PC-9 (cell line): ENCODE measurements around the gene RHBDD1. TPM values are rescaled to one million over a fixed set of nuclear protein-coding genes. Genes with fewer than 3 reads are reported as not detected.
A peak's percentile ranks its signal among the peaks of the same experiment; 100 is the strongest.

Experiments used
- BruUV-seq: library from RNA; stranded (reverse); fragments of 400-500 nt; replicated peaks from 2 replicates; lab custom pipeline; 2021; lab: Mats Ljungman, UMichigan
- CTCF ChIA-PET: fragments of 300-600 bp; sonication (Branson Sonifier 250); formaldehyde crosslinking; loops from one replicate; lab custom pipeline; 2022; ENCODE audit warnings: antibody characterized with exemption; lab: Charles Lee
- POLR2A ChIA-PET: fragments of 300-600 bp; sonication (Branson Sonifier 250); formaldehyde crosslinking; loops from one replicate; lab custom pipeline; 2022; ENCODE audit warnings: antibody characterized with exemption; ENCODE audit not compliant: unreplicated experiment; lab: Charles Lee
- DNase-seq, 2 experiments: peaks; one replicate each; pipeline versions ENCODE4 v3.0.0 to v3.0.0-alpha.2; 2015 to 2022; ENCODE audit warnings: mixed read lengths in 1 of 2
- H2AFZ ChIP-seq: fragments of 200-600 bp; sonication (generic); 2 replicates; pipeline ENCODE4 v1.8.1; 2017; ENCODE audit warnings: antibody characterized with exemption
- H3F3A ChIP-seq: fragments of 200-600 bp; sonication (generic); 2 replicates; pipeline ENCODE4 v1.8.1; 2017; ENCODE audit warnings: antibody characterized with exemption, mild to moderate bottlenecking, low read depth; ENCODE audit not compliant: insufficient read depth
- H3K27ac ChIP-seq: fragments of 200-600 bp; sonication (generic); 2 replicates; pipeline ENCODE4 v1.6.1; 2016; ENCODE audit warnings: mixed run types
- H3K27me3 ChIP-seq: fragments of 200-600 bp; sonication (generic); 2 replicates; pipeline ENCODE4 v1.6.1; 2016; ENCODE audit warnings: low read depth, mixed run types; ENCODE audit not compliant: insufficient read depth
- H3K36me3 ChIP-seq: fragments of 200-600 bp; sonication (generic); 2 replicates; pipeline ENCODE4 v1.6.1; 2016; ENCODE audit warnings: low read depth, mixed run types
- H3K4me1 ChIP-seq: fragments of 200-600 bp; sonication (generic); replicated peaks from 2 replicates; pipeline ENCODE4 v1.6.1; 2016; ENCODE audit warnings: mixed run types; ENCODE audit not compliant: insufficient read depth
- H3K4me2 ChIP-seq: fragments of 200-600 bp; sonication (generic); 2 replicates; pipeline ENCODE4 v1.6.1; 2017; ENCODE audit warnings: mixed run types
- H3K4me3 ChIP-seq: fragments of 200-600 bp; sonication (generic); 2 replicates; pipeline ENCODE4 v1.6.1; 2016; ENCODE audit warnings: mixed run types
- H3K79me2 ChIP-seq: fragments of 200-600 bp; sonication (generic); 2 replicates; pipeline ENCODE4 v1.6.1; 2017; ENCODE audit warnings: low read depth, mixed run types
- H3K9me2 ChIP-seq: fragments of 200-600 bp; sonication (generic); 2 replicates; pipeline ENCODE4 v1.8.1; 2017; ENCODE audit warnings: mild to moderate bottlenecking; ENCODE audit not compliant: insufficient read depth
- H3K9me3 ChIP-seq: fragments of 200-600 bp; sonication (generic); 2 replicates; pipeline ENCODE4 v1.8.1; 2016; ENCODE audit warnings: low read depth; ENCODE audit not compliant: insufficient read depth
- H4K20me1 ChIP-seq: fragments of 200-600 bp; sonication (generic); 2 replicates; pipeline ENCODE4 v1.8.1; 2017; ENCODE audit not compliant: insufficient read depth
- CTCF ChIP-seq: fragments of 200-600 bp; sonication (generic); conservative IDR thresholded peaks from 2 replicates; pipeline ENCODE4 v1.6.1; 2017; ENCODE audit warnings: mixed run types, antibody characterized with exemption, mild to moderate bottlenecking, moderate library complexity
- EZH2 ChIP-seq: fragments of 200-600 bp; sonication (generic); IDR thresholded peaks from 2 replicates; pipeline ENCODE4 v1.8.0; 2017; ENCODE audit warnings: antibody characterized with exemption, low read depth
- intact Hi-C: fragments of 100-400 bp; cut with micrococcal nuclease; formaldehyde crosslinking; loops from one replicate; pipeline ENCODE4 v1.10.0; 2022; ENCODE audit not compliant: unreplicated experiment
- total RNA-seq: library from RNA; stranded (reverse); gene quantifications from 2 replicates; pipeline ENCODE4 v1.2.3, GENCODE V29; 2021

RHBDD1 gene
- total RNA-seq, 1 experiment from 2014 or later: 22.3 TPM

- Histone ChIP-seq H3K4me3 (no peak overlapping the region), H3K27me3 (no peaks in the 10 kb centered on the region), H4K20me1 (no peaks in the 10 kb centered on the region), H3K4me2 (no peak overlapping the region), H2AFZ (no peak overlapping the region), H3K36me3 (no peaks in the 10 kb centered on the region), H3K9me2 (no peaks in the 10 kb centered on the region), H3F3A (no peaks in the 10 kb centered on the region), H3K9me3 (no peaks in the 10 kb centered on the region), H3K27ac (no peak overlapping the region), H3K79me2 (no peaks in the 10 kb centered on the region), H3K4me1 (no peaks in the 10 kb centered on the region)
- no peak for DNase-seq
- CTCF ChIA-PET: no interaction called here
- TF ChIP-seq CTCF: no peak
- TF ChIP-seq EZH2: no peak
- POLR2A ChIA-PET: no interaction called here
- intact Hi-C loops: no loop called here
- BruUV-seq: no TSS peak
Observed at GRCh38 chr2:227031379-227031778, 195.5 kb downstream of the RHBDD1 start.

- H3K4me2 ChIP-seq: no peak overlapping the region
- H3K27me3 ChIP-seq: no peaks in the 10 kb centered on the region
- H3F3A ChIP-seq: no peaks in the 10 kb centered on the region
- POLR2A ChIA-PET: no interaction called here
- TF ChIP-seq EZH2: no peak
- TF ChIP-seq CTCF: peak; percentile 50; the same call in 1 of the 2 replicates
- no peaks in the 10 kb centered on the region for H3K36me3 ChIP-seq
- H3K9me2 ChIP-seq: no peaks in the 10 kb centered on the region
- no peak overlapping the region for H3K27ac ChIP-seq
- H3K4me3 ChIP-seq: no peak overlapping the region
- DNase-seq: peak in 1 of 2 experiments; percentile 11
- H3K4me1 ChIP-seq: no peaks in the 10 kb centered on the region
- intact Hi-C loops: no loop called here
- no peaks in the 10 kb centered on the region for H3K79me2 ChIP-seq
- no peaks in the 10 kb centered on the region for H4K20me1 ChIP-seq
- BruUV-seq: no TSS peak
- H3K9me3 ChIP-seq: no peaks in the 10 kb centered on the region
- CTCF ChIA-PET: no interaction called here
- H2AFZ ChIP-seq: no peak overlapping the region
Observed at GRCh38 chr2:227033471-227034148, 197.8 kb downstream of the RHBDD1 start.

- no peak overlapping the region for H3K27ac ChIP-seq
- no peaks in the 10 kb centered on the region for H3F3A ChIP-seq
- no peak for DNase-seq
- ChIA-PET POLR2A (no interaction called here), CTCF (no interaction called here)
- no peaks in the 10 kb centered on the region for H3K9me3 ChIP-seq
- no peak overlapping the region for H3K4me2 ChIP-seq
- intact Hi-C loops: no loop called here
- H3K36me3 ChIP-seq: no peaks in the 10 kb centered on the region
- TF ChIP-seq CTCF: no peak
- TF ChIP-seq EZH2: no peak
- H4K20me1 ChIP-seq: no peaks in the 10 kb centered on the region
- H3K79me2 ChIP-seq: no peaks in the 10 kb centered on the region
- H2AFZ ChIP-seq: no peak overlapping the region
- no TSS peak for BruUV-seq
- H3K4me3 ChIP-seq: no peak overlapping the region
- no peaks in the 10 kb centered on the region for H3K9me2 ChIP-seq
- no peaks in the 10 kb centered on the region for H3K27me3 ChIP-seq
- H3K4me1 ChIP-seq: no peaks in the 10 kb centered on the region
Observed at GRCh38 chr2:227035711-227036367, 200.0 kb downstream of the RHBDD1 start.
